Hematopoietic multipotent progenitor cell treated with erythropoietin and hydrocortisone succinate and interleukin-3 and kit ligand, for 15 days (in vitro differentiated cells): ENCODE measurements around the gene TRABD2A.

Experiments used
- DNase-seq: peaks from one replicate; pipeline ENCODE4 v3.0.0-alpha.2; 2015; ENCODE audit warnings: low spot score

The TRABD2A gene

GRCh38 chr2:84816426-84817026 is 64.4 kb downstream of the TRABD2A start:
- DNase-seq, result no peak

GRCh38 chr2:84815146-84815545 is 65.7 kb downstream of the TRABD2A start:
- DNase-seq, result no peak

GRCh38 chr2:84811839-84812431 is 68.9 kb downstream of the TRABD2A start:
- DNase-seq, result no peak

GRCh38 chr2:84808279-84808678 is 72.6 kb downstream of the TRABD2A start:
- DNase-seq, result no peak

GRCh38 chr2:84807063-84807485 is 73.8 kb downstream of the TRABD2A start:
- DNase-seq, result no peak

- DNase-seq, result no peak
Observed at GRCh38 chr2:84805250-84805958, 75.5 kb downstream of the TRABD2A start.

GRCh38 chr2:84801811-84802210 is 79.1 kb downstream of the TRABD2A start:
- DNase-seq, result no peak

GRCh38 chr2:84800194-84800805 is 80.6 kb downstream of the TRABD2A start:
- no peak for DNase-seq

GRCh38 chr2:84799772-84800171 is 81.1 kb downstream of the TRABD2A start:
- DNase-seq, result no peak

GRCh38 chr2:84797271-84797670 is 83.6 kb downstream of the TRABD2A start:
- no peak for DNase-seq

GRCh38 chr2:84796798-84797197 is 84.1 kb downstream of the TRABD2A start:
- DNase-seq, result no peak

- no peak for DNase-seq
Observed at GRCh38 chr2:84793641-84794040, 87.2 kb downstream of the TRABD2A start.

GRCh38 chr2:84792856-84793522 is 87.9 kb downstream of the TRABD2A start:
- no peak for DNase-seq

- DNase-seq, result no peak
Observed at GRCh38 chr2:84788498-84788897, 92.4 kb downstream of the TRABD2A start.

- DNase-seq, result no peak
Observed at GRCh38 chr2:84788027-84788426, 92.9 kb downstream of the TRABD2A start.

GRCh38 chr2:84786601-84787000 is 94.3 kb downstream of the TRABD2A start:
- DNase-seq, result no peak

- DNase-seq, result no peak
Observed at GRCh38 chr2:84785950-84786349, 94.9 kb downstream of the TRABD2A start.

GRCh38 chr2:84782717-84783442 is 98.0 kb downstream of the TRABD2A start:
- DNase-seq, result no peak

GRCh38 chr2:84781942-84782716 is 98.8 kb downstream of the TRABD2A start:
- DNase-seq, result peak; percentile 6

- DNase-seq, result no peak
Observed at GRCh38 chr2:84779781-84780180, 101.1 kb downstream of the TRABD2A start.
